ENCODE measurements around the gene FLAD1.

Gene FLAD1

DNA sequence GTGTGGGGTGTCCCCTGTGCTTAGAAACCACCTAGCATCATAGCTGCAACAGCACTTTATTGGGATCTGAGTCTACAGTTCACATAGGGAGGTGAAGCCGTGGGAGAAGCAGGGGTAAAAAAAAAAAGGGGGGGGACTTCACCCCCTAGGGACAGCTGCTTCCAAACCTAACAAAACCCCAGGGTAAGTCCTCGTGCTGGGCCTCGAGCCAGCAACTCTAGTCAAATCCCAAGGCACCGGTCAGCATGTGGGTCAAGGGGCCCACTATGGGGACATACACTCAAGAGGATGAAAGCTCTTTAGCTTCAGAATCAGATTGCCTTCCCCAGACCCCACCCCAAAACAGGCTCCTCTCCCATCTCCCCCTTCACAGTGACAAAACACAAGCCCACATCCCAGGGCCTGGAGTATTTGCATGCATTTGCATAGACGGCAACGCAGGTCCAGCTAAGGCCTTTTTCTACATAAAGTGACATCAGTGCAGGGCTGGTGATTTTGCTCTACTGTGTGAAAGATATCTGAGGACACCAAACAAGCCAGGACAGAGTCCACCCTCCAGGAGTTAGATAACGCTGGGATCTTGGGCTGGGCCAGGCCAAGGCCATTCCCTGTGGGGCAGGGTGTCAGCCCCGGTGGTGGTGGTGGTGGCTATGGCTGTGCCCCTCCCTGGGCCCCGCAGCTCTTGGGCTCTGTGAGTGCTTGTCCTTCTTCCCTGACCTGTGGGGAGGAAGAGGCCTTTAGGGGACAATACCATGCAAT is 38.6 kb upstream of the FLAD1 start:
- no peak for DNase-seq (ENCODE audit: extremely low read depth, low read depth)
- no peak for TF ChIP-seq CTCF (IDR thresholded peaks at IDR 0.05; ENCODE audit: low read depth, low read length, missing control alignments)
- H3K4me3 ChIP-seq (replicated peaks; ENCODE audit: low read depth, low read length), result no peak overlapping the region

DNA sequence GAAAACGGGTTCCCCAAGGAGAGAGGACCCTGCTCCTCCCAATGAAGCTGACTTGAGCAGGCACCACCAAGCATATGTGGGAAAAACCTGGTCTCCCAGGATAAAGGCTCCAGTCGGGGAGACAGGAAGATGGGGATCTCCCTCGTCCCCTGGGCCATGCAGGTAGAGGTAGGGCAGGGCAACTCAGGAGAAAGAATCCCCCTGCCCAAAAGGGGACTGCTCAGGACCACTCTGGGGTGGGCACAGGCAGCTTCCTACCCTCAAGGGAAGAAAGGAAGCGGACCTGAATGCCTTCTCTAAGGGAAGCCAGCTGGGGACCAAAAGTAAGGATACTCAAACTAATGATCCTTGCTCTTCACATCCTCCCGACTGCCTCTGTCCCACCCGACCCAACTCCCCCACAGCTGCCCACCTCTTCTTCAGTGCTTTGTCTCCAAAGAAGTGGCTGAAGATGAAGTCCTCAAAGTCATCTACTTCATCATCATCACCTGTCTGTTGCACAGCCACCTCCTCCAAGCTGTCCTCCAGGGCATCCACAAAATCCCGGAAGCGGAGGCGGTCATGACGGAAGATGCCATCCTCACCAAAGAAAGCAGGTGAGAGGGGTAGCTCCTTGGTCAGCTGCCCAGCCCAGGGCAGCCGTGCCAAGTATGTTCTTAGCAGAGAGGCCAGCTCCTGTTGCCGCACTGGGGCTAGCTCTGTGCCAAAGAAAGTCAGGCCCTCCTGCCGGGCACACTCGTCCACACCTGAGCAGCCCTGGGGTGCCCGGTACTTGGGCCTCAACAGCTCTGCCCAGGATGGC is 37.8 kb upstream of the FLAD1 start:
- no peak for TF ChIP-seq CTCF (IDR thresholded peaks at IDR 0.05; ENCODE audit: low read depth, low read length, missing control alignments)
- no peak for DNase-seq (ENCODE audit: extremely low read depth, low read depth)
- no peak overlapping the region for H3K4me3 ChIP-seq (replicated peaks; ENCODE audit: low read depth, low read length)

DNA sequence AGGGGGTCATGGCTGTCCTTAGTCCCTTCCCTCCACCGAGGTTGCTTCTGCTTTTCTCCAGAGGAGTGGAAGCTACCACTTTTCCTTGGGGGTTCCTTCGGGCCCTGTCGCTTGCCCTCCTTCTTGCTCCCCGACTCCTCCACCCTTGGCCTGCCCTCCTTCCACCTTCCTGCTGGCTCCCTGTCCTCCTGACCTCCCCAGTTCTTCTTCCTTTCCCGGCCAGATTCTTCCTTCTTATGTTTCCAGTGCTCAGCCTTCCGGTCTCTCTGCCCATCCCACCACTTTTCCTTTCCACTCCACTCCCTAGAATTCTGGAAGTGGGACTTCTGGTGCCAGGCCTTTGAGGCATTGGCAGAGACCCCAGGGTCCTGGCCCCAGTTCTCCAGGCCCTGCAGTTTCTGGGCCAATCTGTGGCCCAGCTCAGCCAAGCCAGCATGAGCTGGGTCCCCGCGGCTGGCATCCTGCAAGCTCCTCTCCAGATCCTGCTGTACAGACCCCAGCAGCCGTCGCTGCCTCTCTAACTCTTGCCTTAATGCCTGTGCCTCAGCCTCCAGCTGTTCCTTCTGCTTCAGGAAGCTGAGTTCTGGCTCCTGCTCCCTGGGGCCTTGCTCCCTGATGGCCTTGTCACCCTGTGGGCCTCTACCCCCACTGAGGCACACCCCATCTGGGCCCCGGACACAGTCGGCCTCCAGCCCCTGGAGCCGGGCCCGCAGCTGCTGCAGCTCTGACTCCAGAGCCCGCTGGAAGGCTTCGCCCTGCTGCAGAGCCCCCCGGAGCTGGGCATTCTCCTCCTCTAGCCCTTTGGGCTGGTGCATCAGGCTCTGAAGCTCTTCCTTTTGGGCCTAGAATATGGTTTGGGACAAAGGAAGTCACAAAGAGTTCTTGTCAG is 36.9 kb upstream of the FLAD1 start:
- TF ChIP-seq CTCF (IDR thresholded peaks at IDR 0.05; ENCODE audit: low read depth, low read length, missing control alignments), result no peak
- no peak for DNase-seq (ENCODE audit: extremely low read depth, low read depth)
- H3K4me3 ChIP-seq (replicated peaks; ENCODE audit: low read depth, low read length), result no peak overlapping the region

- H3K4me3 ChIP-seq (replicated peaks; ENCODE audit: low read depth, low read length), result no peak overlapping the region
- DNase-seq (ENCODE audit: extremely low read depth, low read depth), result no peak
- TF ChIP-seq CTCF (IDR thresholded peaks at IDR 0.05; ENCODE audit: low read depth, low read length, missing control alignments), result no peak
These were observed 35.1 kb upstream of the FLAD1 start for GRCh38 chr1:154948079-154948478.

DNA sequence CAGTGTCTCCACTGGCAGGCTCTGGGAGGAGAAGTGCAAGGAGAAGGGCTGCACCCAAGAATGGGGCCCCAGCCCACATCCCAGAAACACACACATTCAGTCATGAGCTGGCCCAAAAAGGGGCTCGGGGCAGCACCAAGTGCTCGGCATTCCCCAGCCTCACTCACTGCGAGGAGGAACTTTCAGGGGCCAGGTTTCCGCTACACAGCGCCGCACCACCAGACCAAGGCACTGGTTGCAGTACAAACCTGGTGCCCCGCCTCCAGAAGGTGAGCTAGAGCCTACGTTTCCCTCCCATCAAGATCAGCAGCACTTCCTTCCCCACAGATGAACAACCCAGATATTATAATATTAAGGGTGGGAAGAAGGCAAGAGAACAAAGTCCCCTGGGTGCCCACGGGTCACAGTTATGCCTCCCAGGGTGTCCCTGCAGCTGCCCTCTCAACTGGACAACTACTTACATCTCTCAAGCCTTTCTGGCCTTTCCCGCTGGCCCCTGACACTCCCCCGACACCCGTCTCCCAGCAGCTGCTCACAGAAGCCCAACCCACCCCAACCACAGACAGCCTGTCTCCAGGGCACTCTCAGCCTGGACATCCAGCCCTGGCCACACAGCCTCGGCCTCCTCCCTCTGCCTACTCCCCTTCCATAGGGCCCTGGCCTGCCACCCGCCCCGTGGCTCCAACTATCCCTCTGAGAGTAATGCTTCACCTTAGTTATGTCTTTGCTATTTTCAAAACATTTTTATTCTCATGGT is 31.1 kb upstream of the FLAD1 start:
- DNase-seq (ENCODE audit: extremely low read depth, low read depth), result no peak
- no peak for TF ChIP-seq CTCF (IDR thresholded peaks at IDR 0.05; ENCODE audit: low read depth, low read length, missing control alignments)
- no peak overlapping the region for H3K4me3 ChIP-seq (replicated peaks; ENCODE audit: low read depth, low read length)

DNA sequence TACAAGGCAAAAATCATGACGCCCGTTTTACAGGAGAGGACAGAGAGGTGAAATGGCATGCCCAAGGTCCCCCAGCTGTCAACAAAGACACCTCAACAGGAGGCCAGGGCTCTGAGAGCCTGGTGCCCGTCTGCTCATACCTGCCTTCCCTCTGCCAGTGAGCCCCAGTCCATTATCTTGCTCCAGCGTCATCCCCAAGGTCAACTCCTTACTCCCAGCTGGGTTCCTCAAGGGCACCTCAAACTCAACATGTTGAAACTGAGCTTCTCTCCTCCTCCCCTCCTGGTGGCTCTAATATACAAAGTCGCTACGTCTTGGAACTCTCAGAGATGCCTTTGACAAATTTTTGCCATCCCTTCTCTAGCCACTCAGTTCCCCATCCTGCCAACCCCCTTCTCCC is 30.5 kb upstream of the FLAD1 start:
- H3K4me3 ChIP-seq (replicated peaks; ENCODE audit: low read depth, low read length), result no peak overlapping the region
- no peak for DNase-seq (ENCODE audit: extremely low read depth, low read depth)
- no peak for TF ChIP-seq CTCF (IDR thresholded peaks at IDR 0.05; ENCODE audit: low read depth, low read length, missing control alignments)

All from HFF-Myc (cell line).